Left ventricle myocardium inferior (tissue), 1 donor: Measurements from ENCODE around the gene HES5. TPM values are rescaled to one million over a fixed set of nuclear protein-coding genes. Genes with fewer than 3 reads are reported as not detected.

Experiments
- DNase-seq: peaks from one replicate; pipeline ENCODE4 v3.0.0-alpha.2; 2020
- H3K27ac ChIP-seq: fragments of 200-600 bp; replicated peaks from 2 replicates; pipeline ENCODE4 v1.8.0; 2021
- H3K27me3 ChIP-seq: fragments of 200-600 bp; 2 replicates; pipeline ENCODE4 v1.8.0; 2021; ENCODE audit warnings: low read depth
- H3K36me3 ChIP-seq: fragments of 200-600 bp; 2 replicates; pipeline ENCODE4 v1.8.0; 2021
- H3K4me1 ChIP-seq: fragments of 200-600 bp; 2 replicates; pipeline ENCODE4 v1.8.0; 2021
- H3K4me3 ChIP-seq: fragments of 200-600 bp; 2 replicates; pipeline ENCODE4 v1.8.0; 2021; ENCODE audit warnings: mild to moderate bottlenecking, moderate library complexity
- H3K9me3 ChIP-seq: fragments of 200-600 bp; replicated peaks from 2 replicates; pipeline ENCODE4 v1.8.0; 2021
- intact Hi-C: fragments of 100-400 bp; cut with micrococcal nuclease; formaldehyde crosslinking; loops from one replicate; pipeline ENCODE4 v1.11.0; 2022
- total RNA-seq: library from RNA; stranded (reverse); fragmentation: NEBNext Ultra II Directional; extraction: Animal tissue kit (Norgen Biotek cat#: 25700); gene quantifications from one replicate; pipeline ENCODE4 v1.2.1, GENCODE V29; 2021
- TF ChIP-seq, protein P1 (sequence below): fragments of 200-600 bp; IDR thresholded peaks from 2 replicates; pipeline ENCODE4 v1.8.0; 2021; ENCODE audit warnings: antibody characterized with exemption, mild to moderate bottlenecking, borderline replicate concordance
- donor health status: DM: no; HTN: yes; CAD: no; lungs with severe emphysema.

Gene HES5
- total RNA-seq, 1 donor from 2014 or later = 0.63 TPM

DNA sequence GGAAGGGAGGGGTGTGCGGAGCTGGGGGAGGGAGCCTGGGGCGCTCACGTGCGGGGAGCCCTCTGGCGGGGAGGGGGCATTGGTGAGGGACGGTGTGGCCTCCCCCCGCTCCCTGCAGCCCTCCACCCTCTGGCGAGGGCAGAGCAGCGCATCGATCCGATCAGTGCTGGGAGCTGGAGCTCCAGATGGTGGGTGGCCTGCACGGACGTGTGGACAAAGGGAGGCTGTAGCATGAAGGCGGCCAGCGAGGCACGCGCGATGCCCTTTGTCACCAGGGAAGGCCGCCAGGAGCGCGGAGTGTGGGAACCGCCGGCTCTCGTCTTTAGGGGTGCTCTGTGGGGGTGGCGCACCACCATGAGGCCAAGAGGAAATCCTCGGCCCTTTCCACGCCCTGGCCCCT lies 5.4 kb upstream of the HES5 start:
- H3K36me3 ChIP-seq = no peaks in the 10 kb centered on the region
- TF ChIP-seq, protein P1, sequence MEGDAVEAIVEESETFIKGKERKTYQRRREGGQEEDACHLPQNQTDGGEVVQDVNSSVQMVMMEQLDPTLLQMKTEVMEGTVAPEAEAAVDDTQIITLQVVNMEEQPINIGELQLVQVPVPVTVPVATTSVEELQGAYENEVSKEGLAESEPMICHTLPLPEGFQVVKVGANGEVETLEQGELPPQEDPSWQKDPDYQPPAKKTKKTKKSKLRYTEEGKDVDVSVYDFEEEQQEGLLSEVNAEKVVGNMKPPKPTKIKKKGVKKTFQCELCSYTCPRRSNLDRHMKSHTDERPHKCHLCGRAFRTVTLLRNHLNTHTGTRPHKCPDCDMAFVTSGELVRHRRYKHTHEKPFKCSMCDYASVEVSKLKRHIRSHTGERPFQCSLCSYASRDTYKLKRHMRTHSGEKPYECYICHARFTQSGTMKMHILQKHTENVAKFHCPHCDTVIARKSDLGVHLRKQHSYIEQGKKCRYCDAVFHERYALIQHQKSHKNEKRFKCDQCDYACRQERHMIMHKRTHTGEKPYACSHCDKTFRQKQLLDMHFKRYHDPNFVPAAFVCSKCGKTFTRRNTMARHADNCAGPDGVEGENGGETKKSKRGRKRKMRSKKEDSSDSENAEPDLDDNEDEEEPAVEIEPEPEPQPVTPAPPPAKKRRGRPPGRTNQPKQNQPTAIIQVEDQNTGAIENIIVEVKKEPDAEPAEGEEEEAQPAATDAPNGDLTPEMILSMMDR = no peak
- no peaks in the 10 kb centered on the region for H3K9me3 ChIP-seq
- peaks cover 83% of the 10 kb centered on the region for H3K27me3 ChIP-seq
- no peak overlapping the region for H3K4me3 ChIP-seq
- no peak overlapping the region for H3K27ac ChIP-seq
- intact Hi-C loops = no loop called here
- DNase-seq = no peak
- peaks cover 36% of the 10 kb centered on the region for H3K4me1 ChIP-seq

DNA sequence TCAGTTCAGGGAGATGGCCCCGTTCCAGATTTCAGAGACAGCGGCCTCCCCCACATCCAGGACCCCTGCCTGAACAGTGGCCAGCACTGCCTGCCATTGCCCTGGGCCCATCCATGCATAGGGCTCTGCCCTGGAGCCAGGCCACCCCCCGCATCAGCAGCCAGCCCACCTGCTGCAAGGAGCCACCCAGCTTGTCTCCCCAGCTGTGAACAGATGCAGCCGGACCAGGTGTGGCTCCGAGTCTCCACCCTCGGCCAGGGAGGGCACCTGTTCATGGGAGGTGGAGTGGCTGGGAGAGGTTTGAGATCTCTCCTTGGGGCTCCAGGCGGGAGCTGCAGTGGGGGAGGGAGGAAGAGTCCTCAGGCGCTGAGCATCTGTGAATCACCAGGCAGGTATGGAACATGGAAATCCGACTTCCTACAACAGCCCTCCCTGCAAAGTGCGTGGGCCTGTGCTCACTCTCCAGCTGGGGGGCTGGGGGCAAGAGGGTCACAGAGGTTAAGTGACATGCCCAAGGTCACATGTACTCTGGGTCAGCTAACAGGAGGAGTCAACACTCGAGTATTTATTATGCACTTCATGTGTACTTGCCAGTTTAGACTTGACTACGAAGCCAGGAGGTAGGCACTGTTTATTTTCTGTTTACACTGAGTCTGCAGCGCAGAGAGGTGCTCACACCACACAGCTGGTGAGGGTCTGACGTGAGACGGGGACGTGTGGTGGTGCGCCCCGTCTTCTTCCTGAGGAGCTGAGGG lies 4.8 kb upstream of the HES5 start:
- DNase-seq = no peak
- peaks cover 36% of the 10 kb centered on the region for H3K4me1 ChIP-seq
- no peaks in the 10 kb centered on the region for H3K36me3 ChIP-seq
- no peak overlapping the region for H3K4me3 ChIP-seq
- no peaks in the 10 kb centered on the region for H3K9me3 ChIP-seq
- intact Hi-C loops = no loop called here
- TF ChIP-seq, protein P1 = no peak
- no peak overlapping the region for H3K27ac ChIP-seq
- peaks cover 77% of the 10 kb centered on the region for H3K27me3 ChIP-seq

DNA sequence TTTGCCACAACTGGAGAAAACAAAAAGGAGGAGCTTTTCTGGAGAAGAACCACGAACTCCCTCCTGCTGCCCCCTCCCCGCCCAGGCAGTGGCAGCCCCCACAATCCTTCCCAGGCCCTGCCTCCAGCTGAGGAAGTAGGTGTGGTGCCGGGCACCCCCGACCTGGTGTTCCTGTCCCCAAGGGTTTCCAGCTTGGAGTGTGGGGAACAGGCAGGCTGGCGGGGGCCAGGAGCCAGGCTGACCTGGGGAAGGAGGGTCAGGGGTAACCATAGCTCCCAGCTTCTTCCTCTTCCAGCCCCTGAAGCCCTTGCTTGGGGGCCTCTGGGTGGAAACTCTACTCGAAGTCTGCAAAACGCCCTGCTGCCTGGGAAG lies 4.2 kb upstream of the HES5 start:
- Histone ChIP-seq H3K36me3 (no peaks in the 10 kb centered on the region), H3K27me3 (peaks cover 72% of the 10 kb centered on the region), H3K27ac (no peak overlapping the region), H3K4me1 (peaks cover 39% of the 10 kb centered on the region), H3K4me3 (no peak overlapping the region), H3K9me3 (no peaks in the 10 kb centered on the region)
- intact Hi-C loops = no loop called here
- TF ChIP-seq, protein P1 = no peak
- no peak for DNase-seq

DNA sequence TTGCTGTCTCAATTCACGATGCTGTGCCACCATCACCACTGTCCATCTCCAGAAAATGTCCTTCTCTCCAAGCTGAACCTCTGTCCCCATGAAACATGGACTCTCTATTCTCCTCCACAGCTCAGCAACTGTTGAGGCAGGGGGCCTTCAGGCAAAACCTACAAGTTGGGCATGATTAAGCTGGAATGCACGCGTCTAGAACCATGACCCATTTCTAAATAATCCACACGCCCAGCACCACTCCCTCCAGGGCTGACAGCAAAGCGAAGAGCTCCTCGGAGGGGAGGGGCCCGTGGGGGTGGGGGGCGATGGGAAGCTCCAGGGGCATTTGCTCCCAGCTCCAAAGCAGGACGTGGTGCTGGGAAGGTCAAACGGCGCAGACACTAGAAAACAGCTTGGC lies 3.3 kb upstream of the HES5 start:
- H3K36me3 ChIP-seq = no peaks in the 10 kb centered on the region
- H3K4me1 ChIP-seq = peaks cover 48% of the 10 kb centered on the region
- TF ChIP-seq, protein P1 = no peak
- no peak overlapping the region for H3K27ac ChIP-seq
- H3K9me3 ChIP-seq = no peaks in the 10 kb centered on the region
- H3K27me3 ChIP-seq = peaks cover 63% of the 10 kb centered on the region
- intact Hi-C loops = no loop called here
- no peak overlapping the region for H3K4me3 ChIP-seq
- no peak for DNase-seq

DNA sequence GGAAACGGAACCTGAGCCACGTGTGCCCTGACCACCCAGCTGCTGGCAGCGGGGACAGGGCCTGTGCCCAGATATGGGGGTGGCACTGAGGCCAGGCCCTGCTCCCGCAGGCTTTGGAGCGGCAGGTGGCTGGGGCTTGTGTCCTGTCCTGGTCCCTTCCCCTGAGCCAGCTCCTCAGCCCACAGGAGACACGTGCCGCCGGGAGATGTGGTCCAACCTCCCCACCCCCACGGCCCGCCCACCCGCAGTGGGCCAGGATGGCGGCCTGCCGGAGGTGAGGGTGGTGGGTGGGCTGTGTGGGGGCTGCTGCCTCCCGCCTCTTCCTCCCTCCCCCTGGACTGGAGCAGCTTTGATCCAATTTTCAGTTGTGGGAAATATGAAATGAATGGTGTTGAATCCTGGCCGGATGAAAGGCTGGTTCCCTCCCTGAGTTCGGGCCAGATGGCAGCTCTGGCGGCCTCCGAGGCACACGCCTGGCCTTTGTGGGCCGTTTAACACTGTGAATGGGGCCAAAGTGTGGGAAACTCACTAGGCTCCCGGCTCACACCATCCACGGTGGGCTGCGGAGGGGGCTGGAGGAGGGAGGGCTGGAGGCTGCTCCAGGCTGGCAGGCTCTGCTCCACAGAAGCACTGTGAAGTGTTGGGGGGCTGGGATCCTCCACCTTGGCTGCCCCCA lies 2.6 kb upstream of the HES5 start:
- H3K9me3 ChIP-seq = no peaks in the 10 kb centered on the region
- no peaks in the 10 kb centered on the region for H3K36me3 ChIP-seq
- no peak overlapping the region for H3K27ac ChIP-seq
- H3K27me3 ChIP-seq = peaks cover 60% of the 10 kb centered on the region
- no peak for DNase-seq
- H3K4me1 ChIP-seq = peaks cover 56% of the 10 kb centered on the region
- TF ChIP-seq, protein P1 = no peak
- H3K4me3 ChIP-seq = no peak overlapping the region
- intact Hi-C loops = no loop called here
